Upper lobe of left lung (tissue), 4 donors: ENCODE data around the gene FLRT2.

Experiments used
- POLR2A ChIP-seq, 4 donors: fragments of 450-650 bp; IDR thresholded peaks; one replicate each; pipeline ENCODE4 v1.5.1; 2016 to 2017; ENCODE audit warnings: antibody characterized with exemption in 4 of 4, mild to moderate bottlenecking in 2 of 4
- TF ChIP-seq, protein P1 (sequence below), 6 experiments: fragments of 450-650 bp in 4 of 6; fragments of 200-600 bp in 2 of 6; sonication (generic) in 2 of 6; IDR thresholded peaks; one replicate each; pipeline ENCODE4 v1.5.1; 2016 to 2019; ENCODE audit warnings: antibody characterized with exemption in 6 of 6

DNA sequence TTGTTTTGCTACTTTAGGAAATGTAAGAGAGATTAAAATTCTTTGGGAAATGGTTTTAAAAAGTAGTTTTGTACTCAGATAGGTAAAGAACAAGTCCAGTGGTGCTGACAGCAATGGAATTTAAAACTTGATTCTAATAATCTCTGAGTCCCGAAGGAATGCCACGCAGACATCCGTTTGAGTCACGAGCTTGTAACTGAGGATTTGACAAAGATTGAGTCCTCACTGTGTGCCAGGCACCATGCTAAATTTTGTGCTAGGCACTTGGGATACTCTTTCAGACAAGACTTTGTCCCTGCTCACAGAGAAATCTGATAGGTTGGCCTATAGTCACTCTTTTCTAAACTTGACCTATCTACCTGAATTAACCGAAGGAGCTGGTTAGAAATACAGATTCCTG, 12.7 kb downstream of the FLRT2 start:
- TF ChIP-seq, protein P1, sequence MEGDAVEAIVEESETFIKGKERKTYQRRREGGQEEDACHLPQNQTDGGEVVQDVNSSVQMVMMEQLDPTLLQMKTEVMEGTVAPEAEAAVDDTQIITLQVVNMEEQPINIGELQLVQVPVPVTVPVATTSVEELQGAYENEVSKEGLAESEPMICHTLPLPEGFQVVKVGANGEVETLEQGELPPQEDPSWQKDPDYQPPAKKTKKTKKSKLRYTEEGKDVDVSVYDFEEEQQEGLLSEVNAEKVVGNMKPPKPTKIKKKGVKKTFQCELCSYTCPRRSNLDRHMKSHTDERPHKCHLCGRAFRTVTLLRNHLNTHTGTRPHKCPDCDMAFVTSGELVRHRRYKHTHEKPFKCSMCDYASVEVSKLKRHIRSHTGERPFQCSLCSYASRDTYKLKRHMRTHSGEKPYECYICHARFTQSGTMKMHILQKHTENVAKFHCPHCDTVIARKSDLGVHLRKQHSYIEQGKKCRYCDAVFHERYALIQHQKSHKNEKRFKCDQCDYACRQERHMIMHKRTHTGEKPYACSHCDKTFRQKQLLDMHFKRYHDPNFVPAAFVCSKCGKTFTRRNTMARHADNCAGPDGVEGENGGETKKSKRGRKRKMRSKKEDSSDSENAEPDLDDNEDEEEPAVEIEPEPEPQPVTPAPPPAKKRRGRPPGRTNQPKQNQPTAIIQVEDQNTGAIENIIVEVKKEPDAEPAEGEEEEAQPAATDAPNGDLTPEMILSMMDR (IDR thresholded peaks at IDR 0.05): no peak
- no peak for TF ChIP-seq POLR2A (IDR thresholded peaks at IDR 0.05)
